Right lung (tissue), 5 donors: Measurements from ENCODE around the gene PHF13. TPM values are rescaled to one million over a fixed set of nuclear protein-coding genes. Genes with fewer than 3 reads are reported as not detected.
"Not testable (repeated sequence)": the region's sequence is repeated elsewhere in the genome, so short reads cannot be mapped to it uniquely, and the experiment has no call there.

ENCODE experiments used
- DNase-seq, 2 donors: peaks; one replicate each; pipeline ENCODE4 v3.0.0-alpha.2; 2013
- polyA plus RNA-seq, 5 donors: library from polyadenylated mRNA; unstranded; fragments of 120-200 nt; gene quantifications; one replicate each; pipeline versions ENCODE4 v1.2.1 to v1.2.3, GENCODE V29; 2013; ENCODE audit warnings: inconsistent platforms in 1 of 5, low replicate concordance in 1 of 5; ENCODE audit not compliant: insufficient read length in 5 of 5, insufficient read depth in 1 of 5

PHF13 gene
- polyA plus RNA-seq, 5 donors, result 16.1 to 21.2 (median 20.7) TPM

DNA sequence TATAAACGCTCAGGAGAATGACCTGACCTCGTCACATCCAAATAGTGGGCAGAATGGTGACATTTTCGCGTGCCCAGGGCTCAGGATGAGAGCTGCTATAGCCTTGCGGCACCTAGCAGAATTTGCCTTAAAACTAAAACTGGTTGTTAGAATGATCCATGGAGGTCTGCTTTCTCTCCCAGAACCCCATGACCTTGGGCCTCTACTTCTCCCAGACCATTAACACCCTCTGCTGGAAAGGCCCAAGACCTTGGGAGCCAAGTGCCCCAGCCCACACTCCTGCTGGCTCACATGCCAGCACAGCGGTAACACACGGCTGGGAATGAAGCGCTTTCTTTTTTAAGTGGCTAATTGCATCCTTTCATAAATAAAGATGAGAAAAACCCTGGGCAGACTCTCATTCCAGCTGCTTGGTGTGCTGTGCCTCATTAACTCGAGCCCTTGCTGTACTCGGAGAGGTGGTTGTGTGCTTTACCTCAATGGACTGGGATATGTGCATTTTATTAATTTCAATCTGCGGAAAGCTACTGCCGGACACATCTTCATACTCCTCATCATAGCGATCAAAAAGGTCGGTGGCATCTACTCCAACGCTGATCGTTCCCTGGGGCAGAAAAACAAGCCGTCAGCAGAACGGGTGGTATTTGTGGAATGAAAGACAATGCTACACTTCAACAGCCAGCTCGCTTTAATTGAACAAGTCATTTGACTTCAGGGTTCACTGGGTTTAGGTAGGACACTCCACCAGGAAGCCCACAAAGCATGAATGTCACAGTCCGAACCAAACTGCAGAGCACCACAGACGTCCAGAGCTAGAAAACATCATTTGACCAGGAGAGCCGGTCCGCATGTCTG lies 40.1 kb downstream of the PHF13 start:
- no peak for DNase-seq

GRCh38 chr1:6657138-6657537 lies 43.6 kb downstream of the PHF13 start:
- DNase-seq, result no peak

DNA sequence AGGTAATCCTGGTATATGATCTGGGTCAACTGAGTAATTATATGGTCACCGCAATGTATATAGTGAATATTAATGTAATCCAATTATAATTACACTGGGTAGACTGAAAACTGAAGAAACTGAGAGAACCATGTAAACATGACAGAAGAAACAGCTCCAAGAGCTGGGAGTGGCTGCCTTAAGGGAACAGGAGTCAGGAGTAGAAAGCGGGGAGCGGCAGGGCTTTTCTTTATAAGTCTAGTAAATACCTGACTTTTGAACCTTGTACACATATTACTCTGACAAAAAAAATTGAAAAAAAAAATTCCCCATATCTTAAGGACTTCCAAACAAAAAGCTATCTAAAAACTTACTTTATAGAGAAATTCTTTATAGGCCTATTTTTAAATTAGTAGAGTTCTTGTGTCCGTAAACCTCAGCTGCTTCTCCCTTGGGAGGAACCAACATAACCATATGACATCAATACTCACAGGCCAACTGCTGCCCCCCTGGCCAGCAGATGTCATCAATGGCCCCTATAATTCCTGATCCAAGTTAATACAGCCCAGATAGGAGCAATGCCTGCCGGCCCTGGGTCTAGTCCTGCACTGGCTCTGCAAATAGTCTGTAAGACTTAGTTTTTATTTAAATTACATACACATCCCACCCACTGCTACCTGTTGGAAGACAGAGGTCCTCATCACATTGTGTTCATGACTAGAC lies 45.0 kb downstream of the PHF13 start:
- no peak for DNase-seq

DNA sequence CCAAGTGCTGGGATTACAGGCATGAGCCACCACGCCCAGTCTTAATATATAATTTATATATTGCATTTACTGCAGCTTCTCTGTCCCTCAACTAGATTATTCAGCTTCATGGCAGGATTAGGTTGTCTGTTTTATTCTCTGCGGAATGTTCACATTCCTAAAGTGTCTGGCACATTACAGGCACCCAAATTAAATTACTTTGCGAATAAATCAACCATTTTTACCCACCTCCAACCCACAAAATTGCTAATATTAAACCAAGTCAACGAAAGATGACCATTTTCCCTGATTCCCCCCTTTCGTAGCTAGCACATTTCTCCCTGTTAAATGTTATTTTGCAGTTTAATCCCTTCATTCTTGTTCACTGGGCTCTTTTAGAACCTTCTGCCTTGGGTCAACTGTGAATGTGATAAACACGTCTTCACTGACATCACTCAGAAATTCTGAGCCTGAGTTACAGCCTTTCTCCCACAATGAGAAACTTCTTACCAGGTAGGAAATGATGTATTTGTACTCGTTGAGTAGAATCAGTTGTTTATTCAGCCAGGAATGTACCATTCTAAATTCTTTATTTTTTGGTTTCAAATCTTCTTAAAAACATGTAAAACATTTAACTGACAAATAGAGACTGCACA lies 47.0 kb downstream of the PHF13 start:
- DNase-seq, result no peak

DNA sequence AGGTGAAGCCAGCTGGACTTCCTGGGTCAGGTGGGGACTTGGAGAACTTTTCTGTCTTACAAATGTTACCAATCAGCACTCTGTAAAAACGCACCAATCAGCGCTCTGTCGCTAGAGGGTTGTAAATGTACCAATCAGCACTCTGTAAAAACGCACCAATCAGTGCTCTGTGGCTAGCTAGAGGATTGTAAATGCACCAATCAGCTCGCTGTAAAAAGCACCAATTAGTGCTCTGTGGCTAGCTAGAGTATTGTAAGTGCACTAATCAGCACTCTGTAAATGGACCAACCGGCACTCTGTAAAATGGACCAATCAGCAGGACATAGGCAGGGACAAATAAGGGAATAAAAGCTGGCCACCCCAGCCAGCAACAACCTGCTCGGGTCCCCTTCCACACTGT lies 48.9 kb downstream of the PHF13 start:
- not testable (repeated sequence) for DNase-seq

DNA sequence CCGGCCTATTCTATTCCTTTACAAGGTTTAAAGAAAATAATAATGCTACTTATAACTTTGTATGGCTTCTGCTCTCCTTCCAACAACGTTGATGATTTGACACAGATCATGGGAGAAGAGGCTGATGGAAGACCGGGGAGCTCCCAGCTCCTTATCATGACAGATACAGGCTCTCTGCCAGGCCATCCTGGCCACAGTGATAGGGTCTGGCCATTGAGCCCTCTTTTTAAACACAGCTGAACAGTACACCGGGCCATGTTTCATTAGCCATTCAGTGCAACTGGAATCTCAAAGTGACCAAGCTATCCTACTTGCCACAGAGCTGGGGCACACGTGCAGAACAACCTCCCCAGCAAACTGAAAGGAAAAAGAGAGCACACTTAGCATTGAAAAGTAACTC lies 53.2 kb downstream of the PHF13 start:
- no peak for DNase-seq

DNA sequence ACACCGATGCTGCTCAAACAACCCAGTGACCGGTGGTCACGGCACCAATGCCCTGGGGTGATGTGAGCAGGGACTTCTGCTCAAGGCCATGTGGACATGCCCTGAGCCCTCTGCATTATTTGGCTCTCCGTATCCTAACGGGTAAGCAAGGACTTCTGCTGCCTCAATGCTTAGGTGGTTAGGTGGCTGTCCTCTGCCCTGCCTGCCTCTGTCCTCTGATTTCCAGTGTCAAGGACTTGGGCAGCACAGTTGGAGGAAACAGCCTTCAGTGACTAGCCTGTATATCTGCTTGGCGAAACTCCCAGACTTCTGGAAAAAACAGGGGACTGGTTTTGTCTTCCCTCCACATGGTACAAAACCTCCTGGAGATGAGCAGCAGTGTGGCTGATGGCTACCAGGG lies 53.6 kb downstream of the PHF13 start:
- no peak for DNase-seq

DNA sequence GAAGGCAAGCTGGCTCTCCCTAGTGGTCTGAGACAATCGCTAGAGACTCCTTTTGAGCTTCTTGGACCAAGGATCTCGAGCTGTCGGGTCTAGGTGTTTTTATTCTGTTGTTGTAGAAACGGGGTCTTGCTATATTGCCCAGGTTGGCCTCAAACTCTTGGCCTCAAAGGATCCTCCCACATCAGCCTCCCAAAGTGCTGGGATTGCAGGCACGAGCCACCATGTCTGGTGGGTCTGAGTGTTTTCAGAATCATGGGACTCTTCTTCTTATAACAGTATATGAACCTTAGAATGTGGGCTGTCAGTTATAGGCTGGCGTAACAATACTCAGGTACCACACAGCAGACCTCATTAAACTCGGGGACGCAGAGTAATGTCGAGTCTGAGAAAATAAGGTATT lies 55.0 kb downstream of the PHF13 start:
- DNase-seq, result no peak

GRCh38 chr1:6672558-6672957 lies 59.0 kb downstream of the PHF13 start:
- DNase-seq, result no peak

Other genes with a start within 250 kb of the PHF13 start
- gene ACOT7, start 220.0 kb upstream of the PHF13 start, polyA plus RNA-seq, result 10 to 100 TPM; 11.7 to 17.0 (median 14.4) TPM
- under 1 TPM; 0.04 to 0.24 (median 0.22) TPM for gene HES2, start 193.8 kb upstream of the PHF13 start, polyA plus RNA-seq
- 1 to 10 TPM; 1.2 to 3.8 (median 2.4) TPM for gene ESPN, start 189.0 kb upstream of the PHF13 start, polyA plus RNA-seq
- 10 to 100 TPM; 16.5 to 32.9 (median 27.1) TPM for gene TNFRSF25, start 147.6 kb upstream of the PHF13 start, polyA plus RNA-seq
- gene PLEKHG5, start 122.1 kb upstream of the PHF13 start, polyA plus RNA-seq, result 10 to 100 TPM; 20.0 to 33.7 (median 28.7) TPM
- gene NOL9, start 59.2 kb upstream of the PHF13 start, polyA plus RNA-seq, result 10 to 100 TPM; 15.2 to 24.4 (median 22.4) TPM
- under 1 TPM in 4 of 5 donors, not detected in 1; 0.17 to 0.54 (median 0.19) TPM for gene TAS1R1, start 58.4 kb upstream of the PHF13 start, polyA plus RNA-seq
- gene ZBTB48, start 33.7 kb upstream of the PHF13 start, polyA plus RNA-seq, result 10 to 100 TPM; 22.8 to 37.6 (median 32.7) TPM
- 10 to 100 TPM in 4 of 5 donors, 1 to 10 TPM in 1; 8.4 to 17.4 (median 13.2) TPM for gene KLHL21, start 10.9 kb upstream of the PHF13 start, polyA plus RNA-seq
- gene THAP3, start 11.1 kb downstream of the PHF13 start, polyA plus RNA-seq, result 10 to 100 TPM; 13.1 to 24.1 (median 17.8) TPM
- 10 to 100 TPM; 41.1 to 46.5 (median 45.7) TPM for gene DNAJC11, start 88.1 kb downstream of the PHF13 start, polyA plus RNA-seq
- 10 to 100 TPM; 41.0 to 56.5 (median 48.5) TPM for gene CAMTA1, start 171.7 kb downstream of the PHF13 start, polyA plus RNA-seq